ENCODE measurements around the gene IFIT1. TPM values are rescaled to one million over a fixed set of nuclear protein-coding genes. Genes with fewer than 3 reads are reported as not detected.

The IFIT1 gene
- polyA plus RNA-seq, 1 donor from 2014 or later: not detected

DNA sequence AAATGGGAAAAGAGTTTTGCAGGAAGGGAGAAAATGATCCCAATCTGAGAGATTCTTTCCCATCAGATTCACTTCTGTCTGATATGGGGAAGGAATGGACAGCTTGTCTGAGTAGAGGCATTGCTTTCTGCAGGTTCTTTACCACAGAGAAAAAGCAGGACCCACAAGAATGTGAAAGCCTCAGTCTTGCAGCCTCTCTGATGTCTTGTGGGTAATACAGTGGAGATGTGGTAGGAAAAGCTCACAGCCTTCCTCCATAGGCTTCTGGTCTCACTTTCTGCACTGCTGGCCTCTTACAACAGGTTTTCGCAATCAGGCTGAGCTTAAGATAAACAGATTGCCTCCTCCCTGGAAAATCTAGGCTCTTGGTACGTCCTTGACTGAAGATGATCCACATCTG is 551 bp downstream of the IFIT1 start:
- H3K79me2 ChIP-seq (replicated peaks; ENCODE audit: insufficient read depth, low read length): no peaks in the 10 kb centered on the region

GRCh38 chr10:89393898-89394297 is 1.5 kb downstream of the IFIT1 start:
- Histone ChIP-seq H3K9me2 (ENCODE audit: insufficient read depth, low read length) (no peaks in the 10 kb centered on the region), H3F3A (ENCODE audit: insufficient read depth, low read length, poor library complexity, severe bottlenecking) (no peaks in the 10 kb centered on the region), H3K4me2 (ENCODE audit: low read length) (no peak overlapping the region), H3K9me3 (ENCODE audit: low read length) (no peaks in the 10 kb centered on the region), H3K27ac (ENCODE audit: low read length) (no peak overlapping the region), H4K20me1 (ENCODE audit: insufficient read depth) (no peaks in the 10 kb centered on the region), H2AFZ (ENCODE audit: low read depth, low read length) (no peak overlapping the region), H3K36me3 (ENCODE audit: insufficient read depth, low read length) (no peaks in the 10 kb centered on the region), H3K9ac (ENCODE audit: low read length) (no peak overlapping the region), H3K79me2 (replicated peaks; ENCODE audit: insufficient read depth, low read length) (no peaks in the 10 kb centered on the region), H3K4me3 (ENCODE audit: low read length) (no peak overlapping the region), H3K27me3 (ENCODE audit: insufficient read depth, low read depth, low read length) (no peaks in the 10 kb centered on the region)
- TF ChIP-seq CTCF (IDR thresholded peaks at IDR 0.05; ENCODE audit: poor library complexity, severe bottlenecking) (no peak), SMC3 (conservative IDR thresholded peaks at IDR 0.05; ENCODE audit: poor library complexity) (no peak), POLR2AphosphoS5 (IDR thresholded peaks at IDR 0.05) (no peak), MXI1 (conservative IDR thresholded peaks at IDR 0.05; ENCODE audit: poor library complexity, severe bottlenecking) (no peak), RAD21 (conservative IDR thresholded peaks at IDR 0.05) (no peak)
- TF ChIP-seq, protein P1, sequence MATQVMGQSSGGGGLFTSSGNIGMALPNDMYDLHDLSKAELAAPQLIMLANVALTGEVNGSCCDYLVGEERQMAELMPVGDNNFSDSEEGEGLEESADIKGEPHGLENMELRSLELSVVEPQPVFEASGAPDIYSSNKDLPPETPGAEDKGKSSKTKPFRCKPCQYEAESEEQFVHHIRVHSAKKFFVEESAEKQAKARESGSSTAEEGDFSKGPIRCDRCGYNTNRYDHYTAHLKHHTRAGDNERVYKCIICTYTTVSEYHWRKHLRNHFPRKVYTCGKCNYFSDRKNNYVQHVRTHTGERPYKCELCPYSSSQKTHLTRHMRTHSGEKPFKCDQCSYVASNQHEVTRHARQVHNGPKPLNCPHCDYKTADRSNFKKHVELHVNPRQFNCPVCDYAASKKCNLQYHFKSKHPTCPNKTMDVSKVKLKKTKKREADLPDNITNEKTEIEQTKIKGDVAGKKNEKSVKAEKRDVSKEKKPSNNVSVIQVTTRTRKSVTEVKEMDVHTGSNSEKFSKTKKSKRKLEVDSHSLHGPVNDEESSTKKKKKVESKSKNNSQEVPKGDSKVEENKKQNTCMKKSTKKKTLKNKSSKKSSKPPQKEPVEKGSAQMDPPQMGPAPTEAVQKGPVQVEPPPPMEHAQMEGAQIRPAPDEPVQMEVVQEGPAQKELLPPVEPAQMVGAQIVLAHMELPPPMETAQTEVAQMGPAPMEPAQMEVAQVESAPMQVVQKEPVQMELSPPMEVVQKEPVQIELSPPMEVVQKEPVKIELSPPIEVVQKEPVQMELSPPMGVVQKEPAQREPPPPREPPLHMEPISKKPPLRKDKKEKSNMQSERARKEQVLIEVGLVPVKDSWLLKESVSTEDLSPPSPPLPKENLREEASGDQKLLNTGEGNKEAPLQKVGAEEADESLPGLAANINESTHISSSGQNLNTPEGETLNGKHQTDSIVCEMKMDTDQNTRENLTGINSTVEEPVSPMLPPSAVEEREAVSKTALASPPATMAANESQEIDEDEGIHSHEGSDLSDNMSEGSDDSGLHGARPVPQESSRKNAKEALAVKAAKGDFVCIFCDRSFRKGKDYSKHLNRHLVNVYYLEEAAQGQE (IDR thresholded peaks at IDR 0.05; ENCODE audit: borderline replicate concordance): no peak

More for the DNA sequence above, 551 bp downstream of the IFIT1 start:
- Histone ChIP-seq H3K27me3 (ENCODE audit: insufficient read depth, low read depth, low read length) (no peaks in the 10 kb centered on the region), H3K4me2 (ENCODE audit: low read length) (no peak overlapping the region), H3K4me3 (ENCODE audit: low read length) (no peak overlapping the region), H3K9me2 (ENCODE audit: insufficient read depth, low read length) (no peaks in the 10 kb centered on the region), H4K20me1 (ENCODE audit: insufficient read depth) (no peaks in the 10 kb centered on the region), H3K9me3 (ENCODE audit: low read length) (no peaks in the 10 kb centered on the region), H2AFZ (ENCODE audit: low read depth, low read length) (no peak overlapping the region), H3F3A (ENCODE audit: insufficient read depth, low read length, poor library complexity, severe bottlenecking) (no peaks in the 10 kb centered on the region), H3K27ac (ENCODE audit: low read length) (no peak overlapping the region), H3K9ac (ENCODE audit: low read length) (no peak overlapping the region), H3K36me3 (ENCODE audit: insufficient read depth, low read length) (no peaks in the 10 kb centered on the region)
- TF ChIP-seq POLR2AphosphoS5 (IDR thresholded peaks at IDR 0.05) (no peak), CTCF (IDR thresholded peaks at IDR 0.05; ENCODE audit: poor library complexity, severe bottlenecking) (no peak), RAD21 (conservative IDR thresholded peaks at IDR 0.05) (no peak)

- no peak overlapping the region for H3K27ac ChIP-seq (ENCODE audit: low read length)
- H3K4me3 ChIP-seq (ENCODE audit: low read length): no peak overlapping the region
- H2AFZ ChIP-seq (ENCODE audit: low read depth, low read length): no peak overlapping the region
These were observed 2.7 kb downstream of the IFIT1 start for GRCh38 chr10:89395141-89395540.

More at GRCh38 chr10:89395141-89395540, 2.7 kb downstream of the IFIT1 start:
- no peaks in the 10 kb centered on the region for H3F3A ChIP-seq (ENCODE audit: insufficient read depth, low read length, poor library complexity, severe bottlenecking)
- TF ChIP-seq MXI1 (conservative IDR thresholded peaks at IDR 0.05; ENCODE audit: poor library complexity, severe bottlenecking): no peak
- no peak for TF ChIP-seq RAD21 (conservative IDR thresholded peaks at IDR 0.05)
- no peak for TF ChIP-seq TAF1 (IDR thresholded peaks at IDR 0.05; ENCODE audit: low read depth)
- TF ChIP-seq, protein P1 (IDR thresholded peaks at IDR 0.05; ENCODE audit: borderline replicate concordance): no peak
- no peak for TF ChIP-seq EP300 (conservative IDR thresholded peaks at IDR 0.05; ENCODE audit: poor library complexity, severe bottlenecking)
- TF ChIP-seq SMC3 (conservative IDR thresholded peaks at IDR 0.05; ENCODE audit: poor library complexity): no peak
- no peak for TF ChIP-seq POLR2AphosphoS5 (IDR thresholded peaks at IDR 0.05)
- no peaks in the 10 kb centered on the region for H3K36me3 ChIP-seq (ENCODE audit: insufficient read depth, low read length)
- no peaks in the 10 kb centered on the region for H3K9me2 ChIP-seq (ENCODE audit: insufficient read depth, low read length)
- no peaks in the 10 kb centered on the region for H3K79me2 ChIP-seq (replicated peaks; ENCODE audit: insufficient read depth, low read length)
- no peaks in the 10 kb centered on the region for H4K20me1 ChIP-seq (ENCODE audit: insufficient read depth)
- H3K27me3 ChIP-seq (ENCODE audit: insufficient read depth, low read depth, low read length): no peaks in the 10 kb centered on the region
- no peak overlapping the region for H3K9ac ChIP-seq (ENCODE audit: low read length)
- H3K4me2 ChIP-seq (ENCODE audit: low read length): no peak overlapping the region
- no peaks in the 10 kb centered on the region for H3K9me3 ChIP-seq (ENCODE audit: low read length)

Data from neural cell (in vitro differentiated cells).